Esophagus squamous epithelium (tissue), 5 donors: ENCODE data around the gene HOXA9. TPM values are rescaled to one million over a fixed set of nuclear protein-coding genes. Genes with fewer than 3 reads are reported as not detected.

Experiments used
- DNase-seq: peaks from one replicate; lab custom pipeline; 2025; lab: John Stamatoyannopoulos, UW
- H3K27ac ChIP-seq, 4 donors: fragments of 200-600 bp; sonication (generic); one replicate each; pipeline ENCODE4 v1.5.1; 2016 to 2019; ENCODE audit warnings: mild to moderate bottlenecking in 1 of 4
- H3K27me3 ChIP-seq, 4 donors: fragments of 200-600 bp; sonication (generic); 1 replicate in 3 of 4; 2 replicates in 1 of 4; pipeline versions ENCODE4 v1.5.1 to v1.6.0; 2017 to 2021; ENCODE audit warnings: antibody characterized with exemption in 1 of 4
- H3K36me3 ChIP-seq, 3 donors: fragments of 200-600 bp; sonication (generic); one replicate each; pipeline ENCODE4 v1.5.1; 2016 to 2019
- H3K4me1 ChIP-seq, 3 donors: fragments of 200-600 bp; sonication (generic); one replicate each; pipeline ENCODE4 v1.5.1; 2017 to 2019
- H3K4me3 ChIP-seq, 4 donors: fragments of 200-600 bp; sonication (generic); 1 replicate in 3 of 4; 2 replicates in 1 of 4; pipeline ENCODE4 v1.5.1; 2016 to 2019; ENCODE audit warnings: mild to moderate bottlenecking in 2 of 4, moderate library complexity in 1 of 4
- H3K9me3 ChIP-seq, 3 donors: fragments of 200-600 bp; sonication (generic); one replicate each; pipeline ENCODE4 v1.5.1; 2016 to 2019
- CTCF ChIP-seq, 6 experiments: fragments of 450-650 bp in 4 of 6; fragments of 200-600 bp in 2 of 6; sonication (generic) in 2 of 6; IDR thresholded peaks; one replicate each; pipeline ENCODE4 v1.5.1; 2016 to 2019; ENCODE audit warnings: antibody characterized with exemption in 6 of 6, mild to moderate bottlenecking in 4 of 6, moderate library complexity in 4 of 6
- POLR2A ChIP-seq, 4 donors: fragments of 450-650 bp; IDR thresholded peaks; one replicate each; pipeline ENCODE4 v1.6.1; 2017; ENCODE audit warnings: antibody characterized with exemption in 4 of 4, mild to moderate bottlenecking in 4 of 4, moderate library complexity in 3 of 4
- WGBS, 2 donors: methylation state at CpG; one replicate each; pipeline ENCODE4 v1.1.5; 2018; 5-methylcytosine and 5-hydroxymethylcytosine counted together
- intact Hi-C: fragments of 100-400 bp; cut with DNase I; formaldehyde crosslinking; loops from one replicate; pipeline ENCODE4 v1.15.0; 2022
- total RNA-seq, 4 donors: library from RNA; depleted of rRNA; stranded (reverse); fragments of >200 nt; gene quantifications; one replicate each; pipeline ENCODE4 v1.1.0, GENCODE V29; 2016
- donor health status: DM: yes; HTN: yes; CAD: no.

Gene HOXA9
- total RNA-seq, 4 donors from 2014 or later = 0.57 to 1.1 TPM; not detected in 2

GRCh38 chr7:27188386-27189294, 23.3 kb upstream of the HOXA9 start:
- peak overlapping the region in 2 of 4 donors; percentile 25 to 40 for H3K4me3 ChIP-seq
- peaks cover 49 to 69% (median 52%) of the 10 kb centered on the region in 3 donors for H3K4me1 ChIP-seq
- 10 to 12% methylated on average over 22 to 28 of the region's 49 CpGs for WGBS, 2 donors

GRCh38 chr7:27187475-27188385, 22.4 kb upstream of the HOXA9 start:
- 9 to 10% methylated on average over 32 of the region's 46 CpGs for WGBS, 2 donors
- H3K36me3 ChIP-seq = no peaks in the 10 kb centered on the region
- peak overlapping the region in 1 of 4 donors; percentile 40 for H3K4me3 ChIP-seq
- TF ChIP-seq CTCF (IDR thresholded peaks at IDR 0.05) = no peak
- TF ChIP-seq POLR2A (IDR thresholded peaks at IDR 0.05) = no peak
- no peaks in the 10 kb centered on the region for H3K9me3 ChIP-seq
- intact Hi-C loops = no loop called here
- no peak for DNase-seq
- peaks cover 52 to 100% (median 91%) of the 10 kb centered on the region in 4 donors for H3K27me3 ChIP-seq
- peaks cover 42 to 69% (median 54%) of the 10 kb centered on the region in 3 donors for H3K4me1 ChIP-seq
- no peak overlapping the region for H3K27ac ChIP-seq

More at GRCh38 chr7:27188386-27189294, 23.3 kb upstream of the HOXA9 start:
- no peak for DNase-seq
- Histone ChIP-seq H3K27ac (no peak overlapping the region), H3K9me3 (no peaks in the 10 kb centered on the region), H3K27me3 (peaks cover 44 to 100% (median 91%) of the 10 kb centered on the region in 4 donors), H3K36me3 (no peaks in the 10 kb centered on the region)
- TF ChIP-seq CTCF (IDR thresholded peaks at IDR 0.05) (no peak), POLR2A (IDR thresholded peaks at IDR 0.05) (no peak)
- intact Hi-C loops = no loop called here

GRCh38 chr7:27186668-27187474, 21.5 kb upstream of the HOXA9 start:
- Histone ChIP-seq H3K36me3 (no peaks in the 10 kb centered on the region), H3K4me1 (peaks cover 34 to 61% (median 48%) of the 10 kb centered on the region in 3 donors), H3K9me3 (no peaks in the 10 kb centered on the region), H3K4me3 (no peak overlapping the region), H3K27ac (no peak overlapping the region), H3K27me3 (peaks cover 55 to 100% (median 93%) of the 10 kb centered on the region in 4 donors)
- DNase-seq = no peak
- intact Hi-C loops = no loop called here
- TF ChIP-seq CTCF (IDR thresholded peaks at IDR 0.05) = no peak
- no peak for TF ChIP-seq POLR2A (IDR thresholded peaks at IDR 0.05)
- WGBS, 2 donors = 34 to 40% methylated on average over 4 of the region's 4 CpGs

GRCh38 chr7:27185854-27186667, 20.7 kb upstream of the HOXA9 start:
- 13 to 15% methylated on average over 15 to 17 of the region's 24 CpGs for WGBS, 2 donors
- Histone ChIP-seq H3K27ac (no peak overlapping the region), H3K4me3 (no peak overlapping the region), H3K4me1 (peaks cover 31 to 60% (median 47%) of the 10 kb centered on the region in 3 donors), H3K36me3 (no peaks in the 10 kb centered on the region), H3K27me3 (peaks cover 57 to 100% (median 89%) of the 10 kb centered on the region in 4 donors), H3K9me3 (no peaks in the 10 kb centered on the region)
- TF ChIP-seq CTCF (IDR thresholded peaks at IDR 0.05) = no peak
- no peak for TF ChIP-seq POLR2A (IDR thresholded peaks at IDR 0.05)
- intact Hi-C loops = no loop called here
- no peak for DNase-seq
